ENCODE results near the gene NACC1. TPM values are rescaled to one million over a fixed set of nuclear protein-coding genes. Genes with fewer than 3 reads are reported as not detected.

Gene NACC1
- total RNA-seq, 1 experiment from 2014 or later = 60.5 TPM

DNA sequence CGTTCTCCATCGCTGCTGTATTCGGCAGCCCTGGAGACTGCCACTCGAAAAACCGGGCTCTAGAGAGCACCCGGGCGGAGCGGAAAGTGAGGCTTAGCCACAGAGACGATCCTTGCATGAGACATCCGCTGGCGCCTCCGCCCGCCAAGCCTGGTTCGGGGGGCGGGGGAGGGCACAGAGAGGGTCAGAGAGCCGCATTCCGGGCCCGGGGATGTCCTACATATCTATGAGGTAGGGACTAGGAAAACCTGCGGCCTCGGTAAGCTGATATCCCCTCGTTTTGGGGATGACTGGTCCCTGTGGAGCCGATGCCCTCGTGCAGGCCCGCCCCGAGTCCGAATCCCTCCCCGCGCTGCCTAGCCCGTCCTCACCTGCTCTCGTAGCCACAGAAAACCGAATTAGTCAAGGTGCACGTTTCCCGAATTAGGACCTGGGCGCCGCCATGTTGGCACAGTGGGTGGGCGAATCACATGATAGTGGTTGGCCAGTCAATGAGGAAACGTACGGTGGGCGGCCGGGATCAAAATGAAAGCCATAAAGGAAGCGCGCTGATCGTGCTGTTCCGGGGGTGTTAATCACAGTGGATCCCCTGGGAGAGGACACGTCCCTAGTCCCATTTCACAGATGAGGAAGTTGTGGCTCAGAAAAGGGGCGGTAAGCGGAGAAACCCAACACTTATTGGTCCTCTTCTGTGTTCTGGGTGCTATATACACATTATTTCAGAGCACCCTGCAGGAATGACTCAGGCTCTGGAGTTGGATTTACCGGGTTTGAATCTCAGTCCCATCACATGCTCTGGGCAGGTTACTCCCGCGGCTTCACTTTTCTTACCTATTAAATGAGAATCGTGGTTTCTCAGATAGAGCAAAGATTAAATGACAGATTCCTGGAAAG is 1.5 kb upstream of the NACC1 start, which contains the start of gene TRMT1:
Gene TRMT1 (minus strand): TSS at position 459 of the 894 bp plus-strand sequence. CDS start 341 bp downstream, at position 118.
- in situ Hi-C loops (cut with HindIII; ENCODE audit: low sequenced_read_pairs) = no loop called here
- DNase-seq (ENCODE audit: low spot score) = peak; percentile 91

DNA sequence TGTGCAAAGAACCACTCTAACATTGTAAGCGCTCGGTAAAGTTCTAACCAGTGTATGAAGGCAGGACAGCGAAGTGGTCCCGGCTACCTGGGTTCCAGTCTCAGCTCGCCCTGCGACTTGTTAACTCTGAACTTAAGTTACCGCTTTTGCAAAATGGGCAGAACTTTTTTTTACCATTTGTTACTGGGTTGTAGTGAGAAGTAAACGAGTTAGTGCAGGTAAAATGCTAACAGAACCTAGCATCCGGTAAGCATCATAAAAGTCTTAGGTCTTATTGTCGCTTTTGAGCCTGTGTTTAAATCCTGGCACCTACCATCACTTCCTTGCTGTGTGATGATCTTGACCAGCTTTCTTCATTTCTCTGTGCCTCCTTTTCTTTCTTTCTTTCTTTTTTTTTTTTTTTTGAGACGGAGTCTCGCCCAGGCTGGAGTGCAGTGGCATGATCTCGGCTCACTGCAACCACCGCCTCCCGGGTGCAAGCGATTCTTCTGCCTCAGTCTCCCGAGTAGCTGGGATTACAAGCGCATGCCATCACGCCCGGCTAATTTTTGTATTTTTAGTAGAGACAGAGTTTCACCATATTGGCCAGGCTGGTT is 790 bp upstream of the NACC1 start:
- in situ Hi-C loops (cut with HindIII; ENCODE audit: low sequenced_read_pairs) = no loop called here
- no peak for DNase-seq (ENCODE audit: low spot score)

DNA sequence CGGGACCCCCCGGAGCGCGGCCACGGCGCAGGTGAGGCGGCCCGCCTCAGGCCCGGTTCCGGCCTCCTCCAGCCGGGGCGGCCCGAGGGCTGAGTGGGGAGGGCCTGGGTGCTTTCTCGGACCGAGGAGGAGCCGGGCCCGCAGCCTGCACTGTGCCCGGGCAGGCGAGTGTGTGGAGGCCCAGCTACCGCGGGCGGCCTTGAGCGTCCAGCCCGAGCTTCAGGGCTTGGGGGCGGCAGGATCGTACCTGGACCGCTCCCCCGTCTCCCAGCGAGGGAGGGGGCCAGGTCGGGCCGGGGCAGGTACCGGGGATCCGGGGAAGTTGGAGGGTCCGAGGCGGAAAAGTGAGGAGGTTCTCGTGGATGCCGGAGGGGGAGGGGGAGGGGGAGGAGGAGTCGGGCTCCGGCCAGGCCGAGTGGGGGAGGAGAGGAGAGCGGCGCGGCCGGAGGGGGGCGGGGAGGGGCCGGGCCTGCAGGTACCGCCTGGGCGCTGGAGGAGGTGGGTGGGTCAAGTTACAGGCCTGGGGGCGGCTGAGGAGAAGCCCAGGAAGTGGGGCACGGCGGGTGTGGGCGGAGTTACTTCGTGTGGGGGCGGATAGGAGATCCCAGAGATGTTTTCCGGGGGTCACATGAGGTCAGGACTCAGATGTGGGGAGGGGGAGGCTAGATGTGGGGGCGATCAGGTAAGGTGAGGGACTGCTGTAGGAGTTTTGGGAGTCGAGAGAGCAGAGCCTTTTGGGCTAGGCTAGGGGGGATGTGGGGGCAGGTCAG is 545 bp downstream of the NACC1 start:
- in situ Hi-C loops (cut with HindIII; ENCODE audit: low sequenced_read_pairs) = no loop called here
- no peak for DNase-seq (ENCODE audit: low spot score)

DNA sequence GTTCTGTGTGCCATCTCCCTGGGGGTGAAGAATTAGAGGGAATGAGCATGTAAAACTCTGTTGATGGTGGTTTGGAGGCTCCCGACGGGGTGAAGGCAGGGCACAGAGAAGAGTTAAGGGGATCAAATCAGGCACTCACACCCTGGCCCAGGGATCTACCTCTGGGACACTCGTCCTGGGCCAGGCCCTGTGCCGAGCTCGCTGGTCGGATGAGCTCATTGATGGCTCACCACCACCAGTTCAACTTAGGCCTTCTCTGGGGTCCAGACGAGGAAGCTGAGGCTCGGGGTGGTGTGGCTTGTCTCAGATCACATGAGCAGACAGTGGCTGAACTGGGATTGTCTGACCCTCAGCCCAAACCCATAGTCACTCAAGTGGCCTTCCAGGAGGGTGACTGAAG is 1.6 kb downstream of the NACC1 start:
- no peak for DNase-seq (ENCODE audit: low spot score)
- in situ Hi-C loops (cut with HindIII; ENCODE audit: low sequenced_read_pairs) = no loop called here

DNA sequence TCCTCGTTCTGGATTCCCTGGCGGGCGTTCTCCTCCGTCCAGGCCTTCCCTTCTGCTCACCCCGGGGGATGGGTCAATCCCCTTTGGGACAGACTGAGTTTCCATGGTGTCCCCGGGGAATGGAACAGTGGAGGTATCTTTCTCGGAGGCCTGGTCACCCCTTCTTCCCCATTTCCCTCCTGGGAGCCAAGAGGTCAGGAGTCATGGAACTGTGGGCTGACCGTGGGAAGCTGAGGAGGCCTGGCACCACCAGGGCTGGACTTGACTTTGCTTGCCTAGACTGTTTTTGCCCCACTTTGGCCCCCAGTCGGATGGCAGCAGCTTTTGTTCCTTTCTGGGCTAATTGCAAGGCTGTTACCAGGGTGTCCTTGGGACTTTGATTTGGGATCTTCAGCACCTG is 2.0 kb downstream of the NACC1 start:
- in situ Hi-C loops (cut with HindIII; ENCODE audit: low sequenced_read_pairs) = no loop called here
- no peak for DNase-seq (ENCODE audit: low spot score)

DNA sequence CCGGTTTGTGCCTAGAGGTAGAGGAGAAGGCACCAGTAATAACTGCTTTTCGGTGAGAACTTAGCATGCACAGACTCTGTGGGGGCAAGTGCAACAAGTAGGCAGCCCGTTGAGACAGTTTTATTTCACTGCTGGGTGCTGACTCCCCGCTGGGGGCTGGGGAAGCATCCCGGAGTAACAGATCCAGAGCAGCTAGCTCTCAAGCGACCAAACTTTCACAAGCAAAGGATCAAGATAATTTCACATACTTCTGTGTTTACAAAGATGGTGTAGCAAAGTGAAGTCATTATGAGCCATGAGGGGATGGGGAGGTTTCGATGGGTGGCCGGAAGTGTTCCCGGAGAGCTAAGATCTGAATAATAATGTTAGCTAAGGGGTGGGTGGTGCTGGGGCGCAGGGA is 2.8 kb downstream of the NACC1 start:
- in situ Hi-C loops (cut with HindIII; ENCODE audit: low sequenced_read_pairs) = no loop called here

DNA sequence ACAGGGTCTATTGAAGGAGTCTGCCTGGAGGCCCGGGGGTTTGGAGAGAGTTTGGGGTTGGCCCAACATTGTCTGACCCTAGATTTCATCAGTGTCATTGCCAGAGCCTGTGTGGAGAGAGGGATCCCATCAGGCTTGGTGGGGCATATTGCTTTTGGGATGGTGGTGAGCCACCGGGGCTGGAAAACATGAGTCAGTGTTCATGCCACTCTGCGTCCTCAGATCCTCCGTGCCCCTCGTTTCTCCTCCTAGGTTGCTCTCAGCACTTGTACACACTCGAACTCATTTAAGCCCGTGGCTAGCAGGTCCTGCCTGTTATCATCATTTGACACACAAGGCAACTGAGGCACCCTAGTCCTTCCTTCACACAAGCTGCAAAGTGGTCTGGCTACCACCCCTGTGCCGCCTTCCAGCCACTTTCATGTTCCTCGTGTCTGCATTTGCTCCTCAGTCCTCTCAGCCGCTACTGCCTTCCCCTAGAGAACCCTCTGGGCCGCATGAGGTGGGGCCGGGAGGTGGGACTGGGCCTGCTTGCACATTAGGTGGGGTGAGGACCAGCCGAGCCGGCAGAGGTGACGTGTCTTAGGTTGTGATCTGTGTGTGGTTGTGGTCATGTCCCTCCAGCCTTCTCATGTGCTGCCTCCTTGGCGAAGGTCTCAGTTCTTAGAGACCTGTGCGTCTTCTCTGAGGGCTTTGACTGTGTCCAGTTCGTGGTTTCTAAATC is 3.6 kb downstream of the NACC1 start:
- in situ Hi-C loops (cut with HindIII; ENCODE audit: low sequenced_read_pairs) = no loop called here
- DNase-seq (ENCODE audit: low spot score) = no peak

More for the DNA sequence above, 2.8 kb downstream of the NACC1 start:
- no peak for DNase-seq (ENCODE audit: low spot score)

DNA sequence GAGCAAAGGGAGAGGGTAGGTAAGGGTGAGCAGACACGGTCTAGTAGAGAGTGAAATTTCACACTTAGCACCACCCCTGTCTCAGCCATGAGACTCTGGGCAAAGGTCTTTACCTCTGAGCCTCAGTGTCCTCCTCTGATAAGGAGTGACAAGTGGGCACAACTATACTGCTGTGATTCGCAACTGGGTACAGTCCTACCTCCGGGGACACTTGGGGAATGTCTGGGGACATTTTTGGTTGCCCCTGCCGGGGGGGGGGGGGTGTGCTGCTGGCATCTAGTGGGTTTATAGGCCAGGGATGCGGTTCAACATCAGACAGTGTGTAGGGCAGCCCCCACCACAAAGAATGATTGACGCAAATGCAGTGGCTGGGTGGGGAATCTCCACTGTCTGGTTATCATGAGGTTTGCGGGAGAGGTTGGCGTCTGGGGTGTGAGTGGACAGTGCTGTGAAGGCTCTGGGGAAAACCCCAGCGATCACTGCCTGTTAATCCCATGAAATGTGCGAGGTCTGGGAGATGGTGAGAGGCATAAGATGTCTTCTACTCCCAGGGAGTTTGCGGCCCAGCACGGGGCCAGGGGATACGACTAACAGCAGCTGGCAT is 4.3 kb downstream of the NACC1 start:
- in situ Hi-C loops (cut with HindIII; ENCODE audit: low sequenced_read_pairs) = no loop called here
- DNase-seq (ENCODE audit: low spot score) = no peak

DNA sequence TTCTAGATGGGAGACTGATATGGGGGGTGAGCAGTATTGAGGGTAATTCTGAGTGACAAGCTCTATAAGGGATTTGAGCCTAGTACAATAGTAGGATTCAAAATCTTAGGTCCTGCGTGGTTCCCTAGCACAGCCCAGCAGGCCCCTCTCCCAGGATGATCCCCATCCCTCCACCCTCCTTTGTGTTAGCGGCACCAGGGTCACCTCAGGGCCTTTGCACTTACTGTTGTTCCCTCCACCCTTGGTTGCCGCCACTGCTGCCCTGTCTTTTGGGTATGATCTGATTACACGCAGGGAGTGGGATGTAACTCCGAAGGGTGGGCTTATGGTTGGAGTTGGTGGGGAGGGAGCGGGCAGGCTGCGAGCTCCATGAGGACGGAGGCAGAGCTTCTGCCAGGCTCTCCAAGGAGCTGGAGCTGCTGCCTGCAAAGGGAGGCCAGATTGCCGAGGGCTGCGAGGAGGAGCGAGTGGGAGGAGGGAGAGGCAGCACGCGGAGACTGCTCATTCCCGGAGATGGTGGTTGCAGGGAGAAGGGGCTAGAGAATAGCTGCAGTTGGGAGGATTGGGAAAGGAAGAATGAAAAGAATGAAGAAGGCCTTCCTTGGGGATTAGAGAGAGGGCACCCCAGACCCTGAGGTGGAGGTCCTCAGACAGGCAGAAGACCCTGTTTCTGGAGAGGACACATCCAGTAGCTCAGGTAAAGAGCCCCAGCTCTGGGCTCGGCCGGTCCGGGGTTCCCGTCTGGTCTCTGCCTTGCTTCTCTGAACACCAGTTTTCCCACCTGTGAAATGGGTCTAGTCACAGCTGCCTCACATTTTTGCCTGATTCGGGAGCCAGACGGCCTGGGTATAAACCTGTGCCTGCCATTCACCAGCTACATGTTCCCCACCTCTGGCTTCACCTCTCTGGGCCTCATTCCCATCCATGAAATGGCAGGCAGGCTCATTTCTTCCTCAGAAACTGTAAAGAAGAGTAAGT is 5.2 kb downstream of the NACC1 start:
- in situ Hi-C loops (cut with HindIII; ENCODE audit: low sequenced_read_pairs) = no loop called here
- DNase-seq (ENCODE audit: low spot score) = no peak

DNA sequence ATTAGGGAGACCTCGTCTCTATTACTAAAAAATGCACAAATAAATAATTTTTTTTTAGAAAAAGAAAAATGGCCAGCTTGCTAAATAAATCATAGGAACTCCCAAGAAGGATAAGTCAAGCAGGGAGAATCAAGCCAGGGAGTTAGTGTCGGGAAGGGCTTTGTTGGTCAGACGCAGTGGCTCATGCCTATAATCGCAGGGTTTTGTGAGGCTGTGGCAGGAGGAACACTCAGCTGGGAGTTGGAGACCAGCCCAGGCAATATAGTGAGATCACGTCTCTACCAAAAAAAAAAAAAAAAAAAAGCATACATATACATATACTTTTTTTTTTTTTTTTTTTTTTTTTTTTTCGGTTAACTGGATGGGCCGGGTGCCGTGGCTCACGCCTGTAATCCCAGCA is 9.0 kb downstream of the NACC1 start:
- peak; percentile 54 for DNase-seq (ENCODE audit: low spot score)
- in situ Hi-C loops (cut with HindIII; ENCODE audit: low sequenced_read_pairs) = no loop called here

DNA sequence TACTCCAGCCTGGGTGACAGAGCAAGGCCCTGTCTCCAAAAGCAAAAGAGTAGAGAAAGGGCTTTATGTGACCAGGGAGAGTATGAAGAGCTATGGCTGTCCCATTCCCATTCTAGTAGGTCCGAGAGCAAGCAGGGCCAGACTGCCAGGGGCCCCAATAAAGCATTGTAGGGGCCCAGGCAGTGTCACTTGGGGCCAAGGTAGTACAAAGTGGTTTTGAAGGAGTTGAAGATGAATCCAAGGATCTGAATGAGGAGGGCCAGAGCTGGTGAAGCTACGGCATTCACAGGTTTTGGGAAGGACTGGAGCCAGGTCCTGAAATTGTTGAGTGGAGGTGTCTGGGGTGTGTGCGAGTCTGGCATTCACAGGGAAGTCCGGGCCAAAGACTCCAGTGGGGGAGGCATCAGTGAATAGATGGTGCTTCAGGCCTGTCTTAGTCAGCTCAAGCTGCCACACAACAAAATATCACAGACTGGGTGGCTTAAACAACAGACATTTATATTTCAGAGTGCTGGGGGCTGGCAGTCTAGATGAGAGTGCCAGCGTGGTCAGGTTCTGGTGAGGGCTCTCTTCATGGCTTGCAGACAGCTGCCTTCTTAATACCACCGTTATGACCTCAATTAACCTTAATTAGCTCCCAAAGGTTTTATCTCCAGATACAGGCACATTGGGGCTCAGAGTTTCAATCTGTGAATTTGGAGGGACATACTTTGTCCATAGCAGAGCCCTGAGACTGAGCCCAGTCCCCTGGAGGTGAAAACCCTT is 9.9 kb downstream of the NACC1 start:
- in situ Hi-C loops (cut with HindIII; ENCODE audit: low sequenced_read_pairs) = no loop called here

DNA sequence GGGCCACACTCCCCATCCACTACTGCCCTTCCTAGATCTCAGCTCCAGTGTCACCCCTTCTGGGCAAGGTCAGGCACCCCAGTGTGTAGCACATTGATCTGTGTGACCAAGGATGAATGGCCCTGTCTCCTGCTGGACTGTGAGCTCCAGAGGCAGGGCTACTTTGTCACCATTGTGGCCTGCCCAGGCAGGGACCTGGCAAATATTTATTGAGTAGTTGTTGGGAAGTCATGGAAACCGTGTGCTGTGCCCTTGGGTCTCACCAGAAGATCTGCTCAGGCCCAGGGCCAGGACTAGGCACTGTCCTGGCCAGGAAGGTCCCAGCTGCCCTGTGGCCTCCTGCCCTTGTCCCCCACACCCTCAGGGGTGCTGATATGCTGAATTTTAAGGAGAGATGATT is 10.5 kb downstream of the NACC1 start:
- DNase-seq (ENCODE audit: low spot score) = no peak
- in situ Hi-C loops (cut with HindIII; ENCODE audit: low sequenced_read_pairs) = no loop called here

More for the DNA sequence above, 9.9 kb downstream of the NACC1 start:
- no peak for DNase-seq (ENCODE audit: low spot score)

DNA sequence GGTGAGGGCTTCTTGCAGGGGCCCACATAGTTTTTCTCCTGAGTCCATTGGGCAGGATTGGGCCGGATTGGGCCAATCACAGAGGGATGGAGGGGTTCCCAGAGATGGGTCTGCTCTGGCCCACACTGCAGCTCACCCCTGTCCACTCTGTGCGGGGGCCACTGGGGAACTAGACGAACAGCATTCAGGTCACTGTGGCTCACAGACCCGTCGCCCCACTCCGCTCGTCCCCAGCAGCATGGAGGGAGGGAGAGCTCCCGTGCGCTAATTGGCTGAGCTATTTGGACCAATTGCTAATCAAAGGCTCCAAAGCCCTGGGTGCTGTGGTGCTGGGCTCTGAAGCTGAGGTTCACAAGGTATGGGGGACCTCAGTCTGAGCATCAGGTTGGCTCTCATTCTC is 11.3 kb downstream of the NACC1 start:
- in situ Hi-C loops (cut with HindIII; ENCODE audit: low sequenced_read_pairs) = no loop called here
- DNase-seq (ENCODE audit: low spot score) = no peak

DNA sequence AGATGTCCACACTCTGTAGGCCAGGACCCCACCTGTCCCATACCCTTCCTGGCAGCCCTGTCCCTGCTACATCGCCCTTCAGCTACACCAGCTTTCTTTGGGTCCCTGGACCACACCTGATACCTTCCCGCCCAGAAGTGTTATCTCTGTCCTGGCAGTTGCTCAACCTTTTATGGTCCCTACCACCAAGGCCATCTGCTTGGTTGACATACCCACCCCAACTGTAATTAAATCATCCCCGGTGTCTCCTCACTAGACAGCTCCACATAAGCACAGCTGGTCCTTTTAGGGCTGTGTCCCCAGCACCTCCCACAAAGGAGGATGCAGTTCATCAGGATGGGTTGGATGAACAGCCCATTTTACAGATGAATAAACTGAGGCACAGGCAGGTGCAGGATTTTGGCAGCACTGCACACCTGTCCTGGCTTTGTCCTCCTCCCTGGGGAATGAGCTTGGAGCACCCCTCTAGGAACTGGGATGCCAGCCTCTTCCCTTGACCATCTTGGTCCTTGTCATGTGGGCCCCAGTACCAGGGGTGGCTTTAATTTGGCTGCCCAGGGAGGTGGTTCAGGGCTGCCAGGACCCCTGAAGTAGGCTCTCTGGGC is 12.9 kb downstream of the NACC1 start:
- in situ Hi-C loops (cut with HindIII; ENCODE audit: low sequenced_read_pairs) = no loop called here
- DNase-seq (ENCODE audit: low spot score) = no peak

DNA sequence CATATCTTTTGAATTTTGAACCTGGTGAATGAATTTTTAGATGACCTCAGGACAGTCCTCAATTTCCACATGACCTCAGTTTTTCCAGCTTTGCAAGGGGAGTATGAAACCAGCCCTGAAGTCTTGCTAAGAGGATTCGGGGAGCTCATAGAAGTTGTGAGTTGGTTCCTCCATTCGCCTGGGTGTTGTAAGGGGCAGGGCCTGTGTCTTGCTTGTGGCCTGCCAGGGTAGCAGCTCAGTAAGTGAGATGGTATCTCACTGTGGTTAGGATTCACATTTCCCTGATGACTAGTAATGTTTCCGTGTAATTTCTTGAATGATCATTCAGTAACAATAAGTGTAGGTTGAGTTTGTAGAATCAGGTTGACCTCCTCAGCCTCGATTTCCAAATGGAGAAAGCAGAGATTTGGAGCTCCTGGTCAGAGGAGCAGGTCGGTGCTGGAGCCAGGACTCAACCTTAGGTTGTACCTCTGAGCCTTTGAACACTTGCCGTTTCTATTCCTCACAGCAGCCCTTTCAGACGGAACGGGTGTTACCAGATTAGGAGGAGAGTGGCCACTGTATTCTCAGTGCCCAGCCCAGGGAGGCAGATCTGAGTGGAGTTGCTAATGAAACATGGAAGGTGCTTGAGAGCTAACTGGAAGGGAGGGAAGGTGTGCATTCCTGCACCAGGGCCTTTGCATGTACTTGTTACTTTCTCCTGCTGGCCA is 14.6 kb downstream of the NACC1 start:
- in situ Hi-C loops (cut with HindIII; ENCODE audit: low sequenced_read_pairs) = no loop called here
- no peak for DNase-seq (ENCODE audit: low spot score)

DNA sequence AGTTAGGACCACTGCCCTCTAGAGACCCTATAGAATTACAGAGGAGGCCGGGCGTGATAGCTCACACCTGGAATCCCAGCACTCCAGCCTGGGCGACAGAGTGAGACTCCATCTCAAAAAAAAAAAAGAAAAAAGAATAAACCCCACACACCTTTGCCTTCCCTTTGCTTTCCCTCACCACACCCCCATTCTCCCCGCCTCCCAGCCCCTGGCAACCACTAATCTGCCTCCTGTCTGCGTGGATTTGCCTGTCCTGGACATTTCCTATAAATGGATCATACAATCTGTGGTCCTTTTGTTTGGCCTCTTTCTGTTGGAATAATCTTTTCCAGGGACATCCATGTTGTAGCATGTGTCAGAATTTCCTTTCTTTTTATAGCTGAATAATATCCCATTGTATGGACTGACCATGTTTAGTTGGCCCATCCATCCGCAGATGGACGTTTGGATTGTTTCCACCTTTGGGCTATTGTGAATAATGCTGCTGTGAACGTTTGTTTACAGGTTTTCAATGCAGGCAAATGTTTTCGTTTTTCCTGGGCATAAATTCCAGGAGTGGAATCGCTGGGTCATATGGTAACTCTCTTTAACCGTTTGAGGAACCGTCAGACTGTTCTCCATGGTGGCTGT is 15.3 kb downstream of the NACC1 start:
- no peak for DNase-seq (ENCODE audit: low spot score)
- in situ Hi-C loops (cut with HindIII; ENCODE audit: low sequenced_read_pairs) = no loop called here

Measured in G401 (cell line).